ENCODE results near the gene FAR2.

- TF ChIP-seq, protein P1, sequence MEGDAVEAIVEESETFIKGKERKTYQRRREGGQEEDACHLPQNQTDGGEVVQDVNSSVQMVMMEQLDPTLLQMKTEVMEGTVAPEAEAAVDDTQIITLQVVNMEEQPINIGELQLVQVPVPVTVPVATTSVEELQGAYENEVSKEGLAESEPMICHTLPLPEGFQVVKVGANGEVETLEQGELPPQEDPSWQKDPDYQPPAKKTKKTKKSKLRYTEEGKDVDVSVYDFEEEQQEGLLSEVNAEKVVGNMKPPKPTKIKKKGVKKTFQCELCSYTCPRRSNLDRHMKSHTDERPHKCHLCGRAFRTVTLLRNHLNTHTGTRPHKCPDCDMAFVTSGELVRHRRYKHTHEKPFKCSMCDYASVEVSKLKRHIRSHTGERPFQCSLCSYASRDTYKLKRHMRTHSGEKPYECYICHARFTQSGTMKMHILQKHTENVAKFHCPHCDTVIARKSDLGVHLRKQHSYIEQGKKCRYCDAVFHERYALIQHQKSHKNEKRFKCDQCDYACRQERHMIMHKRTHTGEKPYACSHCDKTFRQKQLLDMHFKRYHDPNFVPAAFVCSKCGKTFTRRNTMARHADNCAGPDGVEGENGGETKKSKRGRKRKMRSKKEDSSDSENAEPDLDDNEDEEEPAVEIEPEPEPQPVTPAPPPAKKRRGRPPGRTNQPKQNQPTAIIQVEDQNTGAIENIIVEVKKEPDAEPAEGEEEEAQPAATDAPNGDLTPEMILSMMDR (IDR thresholded peaks at IDR 0.05; ENCODE audit: low read depth, low read length), result no peak
- no peak for TF ChIP-seq EZH2phosphoT487 (IDR thresholded peaks at IDR 0.05; ENCODE audit: low read depth)
These were observed 197.8 kb downstream of the FAR2 start for GRCh38 chr12:29346769-29347421.

All from OCI-LY3 (cell line).